Neural progenitor cell (in vitro differentiated cells): ENCODE measurements around the gene MKS1. TPM values are rescaled to one million over a fixed set of nuclear protein-coding genes. Genes with fewer than 3 reads are reported as not detected.
A peak's percentile ranks its signal among the peaks of the same experiment; 100 is the strongest.

Experiments
- DNase-seq: peaks from one replicate; pipeline ENCODE4 v3.0.0-alpha.2; 2016; ENCODE audit warnings: low spot score
- H2AFZ ChIP-seq: fragments of 200-600 bp; sonication (generic); replicated peaks from 2 replicates; pipeline ENCODE4 v1.6.1; 2016; ENCODE audit warnings: antibody characterized with exemption
- H3F3A ChIP-seq: fragments of 200-600 bp; sonication (generic); 2 replicates; pipeline ENCODE4 v1.6.1; 2016; ENCODE audit warnings: antibody characterized with exemption, low read depth
- H3K27ac ChIP-seq: fragments of 200-600 bp; sonication (generic); 2 replicates; pipeline ENCODE4 v1.5.1; 2016; ENCODE audit warnings: mild to moderate bottlenecking
- H3K27me3 ChIP-seq: fragments of 200-600 bp; sonication (generic); 2 replicates; pipeline ENCODE4 v1.6.1; 2016; ENCODE audit warnings: mild to moderate bottlenecking, moderate library complexity
- H3K36me3 ChIP-seq: fragments of 200-600 bp; sonication (generic); 2 replicates; pipeline ENCODE4 v1.5.1; 2016
- H3K4me1 ChIP-seq: fragments of 200-600 bp; sonication (generic); 2 replicates; pipeline ENCODE4 v1.6.1; 2016; ENCODE audit warnings: mixed run types
- H3K4me2 ChIP-seq: fragments of 200-600 bp; sonication (generic); 2 replicates; pipeline ENCODE4 v1.6.1; 2016
- H3K4me3 ChIP-seq: fragments of 200-600 bp; sonication (generic); 2 replicates; pipeline ENCODE4 v1.5.1; 2016
- H3K79me2 ChIP-seq: fragments of 200-600 bp; sonication (generic); 2 replicates; pipeline ENCODE4 v1.6.1; 2016; ENCODE audit warnings: low read depth
- H3K9ac ChIP-seq: fragments of 200-600 bp; sonication (generic); 2 replicates; pipeline ENCODE4 v1.6.1; 2016
- H3K9me3 ChIP-seq: fragments of 200-600 bp; sonication (generic); 2 replicates; pipeline ENCODE4 v1.5.1; 2016; ENCODE audit warnings: low read depth
- H4K20me1 ChIP-seq: fragments of 200-600 bp; sonication (generic); 2 replicates; pipeline ENCODE4 v1.6.1; 2016; ENCODE audit warnings: low read depth
- H3K27ac Mint-ChIP-seq: 3 replicates; pipeline ENCODE4 v1.8.0; 2021; ENCODE audit warnings: mixed read lengths
- H3K27me3 Mint-ChIP-seq: 2 replicates; pipeline ENCODE4 v1.8.0; 2022; ENCODE audit warnings: low read depth, mild to moderate bottlenecking, inconsistent platforms, moderate library complexity, mixed read lengths; ENCODE audit not compliant: insufficient read depth
- H3K36me3 Mint-ChIP-seq: 3 replicates; pipeline ENCODE4 v1.8.0; 2021; ENCODE audit warnings: mixed read lengths
- H3K4me1 Mint-ChIP-seq: 3 replicates; pipeline ENCODE4 v1.8.0; 2021; ENCODE audit warnings: mixed read lengths
- H3K4me3 Mint-ChIP-seq: 3 replicates; pipeline ENCODE4 v1.8.0; 2021; ENCODE audit warnings: mild to moderate bottlenecking, moderate library complexity, mixed read lengths
- H3K9me3 Mint-ChIP-seq: 3 replicates; pipeline ENCODE4 v1.8.0; 2020; ENCODE audit warnings: mixed read lengths
- CTCF ChIP-seq: fragments of 200-600 bp; sonication (generic); IDR thresholded peaks from 2 replicates; pipeline ENCODE4 v1.5.1; 2017; ENCODE audit warnings: antibody characterized with exemption, mild to moderate bottlenecking
- EZH2 ChIP-seq: fragments of 200-600 bp; sonication (generic); IDR thresholded peaks from 2 replicates; pipeline ENCODE4 v1.6.1; 2017; ENCODE audit warnings: antibody characterized with exemption, mild to moderate bottlenecking, moderate library complexity
- EZH2phosphoT487 ChIP-seq: fragments of 200-600 bp; sonication (generic); IDR thresholded peaks from 2 replicates; pipeline ENCODE4 v1.6.1; 2017; ENCODE audit warnings: antibody characterized with exemption
- total RNA-seq: library from RNA; depleted of rRNA; stranded (reverse); fragments of >200 nt; gene quantifications from 2 replicates; pipeline ENCODE4 v1.2.3, GENCODE V29; 2015; ENCODE audit warnings: low replicate concordance

Gene MKS1
- total RNA-seq, 1 donor from 2014 or later: 25.8 TPM

GRCh38 chr17:58176200-58176599 lies 42.9 kb downstream of the MKS1 start:
- Histone ChIP-seq H3K9me3 (no peaks in the 10 kb centered on the region), H3K4me1 (no peaks in the 10 kb centered on the region), H2AFZ (no peak overlapping the region), H3F3A (no peaks in the 10 kb centered on the region), H3K79me2 (no peaks in the 10 kb centered on the region), H3K27ac (no peak overlapping the region), H3K36me3 (no peaks in the 10 kb centered on the region), H4K20me1 (peaks cover 12% of the 10 kb centered on the region), H3K9ac (no peak overlapping the region), H3K4me3 (no peak overlapping the region), H3K4me2 (no peak overlapping the region), H3K27me3 (peaks cover 24% of the 10 kb centered on the region)
- TF ChIP-seq EZH2phosphoT487: no peak
- TF ChIP-seq CTCF: no peak
- no peak for TF ChIP-seq EZH2
- no peak overlapping the region for H3K4me3 Mint-ChIP-seq
- H3K27me3 Mint-ChIP-seq: peaks cover 11% of the 10 kb centered on the region
- peak; percentile 34 for DNase-seq
- no peaks in the 10 kb centered on the region for H3K4me1 Mint-ChIP-seq
- no peaks in the 10 kb centered on the region for H3K9me3 Mint-ChIP-seq
- no peaks in the 10 kb centered on the region for H3K36me3 Mint-ChIP-seq
- H3K27ac Mint-ChIP-seq: no peak overlapping the region

- H4K20me1 ChIP-seq: peaks cover 12% of the 10 kb centered on the region
- no peak for DNase-seq
- no peak overlapping the region for H3K4me3 Mint-ChIP-seq
- H3K36me3 Mint-ChIP-seq: no peaks in the 10 kb centered on the region
- H3K4me1 Mint-ChIP-seq: no peaks in the 10 kb centered on the region
- no peak overlapping the region for H3K27ac Mint-ChIP-seq
- no peak overlapping the region for H3K4me2 ChIP-seq
- H3K36me3 ChIP-seq: no peaks in the 10 kb centered on the region
- H3K4me3 ChIP-seq: no peak overlapping the region
- H3F3A ChIP-seq: no peaks in the 10 kb centered on the region
- peaks cover 36% of the 10 kb centered on the region for H3K27me3 ChIP-seq
- no peaks in the 10 kb centered on the region for H3K79me2 ChIP-seq
- H3K9ac ChIP-seq: no peak overlapping the region
- TF ChIP-seq EZH2: no peak
- TF ChIP-seq EZH2phosphoT487: no peak
- no peak for TF ChIP-seq CTCF
- no peak overlapping the region for H3K27ac ChIP-seq
- H2AFZ ChIP-seq: no peak overlapping the region
- no peaks in the 10 kb centered on the region for H3K9me3 ChIP-seq
- H3K4me1 ChIP-seq: no peaks in the 10 kb centered on the region
- no peaks in the 10 kb centered on the region for H3K9me3 Mint-ChIP-seq
- peaks cover 9% of the 10 kb centered on the region for H3K27me3 Mint-ChIP-seq
Measured at GRCh38 chr17:58174871-58175270, 44.2 kb downstream of the MKS1 start.

- no peak overlapping the region for H2AFZ ChIP-seq
- peaks cover 10% of the 10 kb centered on the region for H3K27me3 Mint-ChIP-seq
Measured at GRCh38 chr17:58172369-58173071, 46.5 kb downstream of the MKS1 start.

More at GRCh38 chr17:58172369-58173071, 46.5 kb downstream of the MKS1 start:
- TF ChIP-seq CTCF (peak; percentile 60), EZH2phosphoT487 (no peak)
- Histone ChIP-seq H3K79me2 (no peaks in the 10 kb centered on the region), H4K20me1 (peaks cover 12% of the 10 kb centered on the region), H3K27me3 (peaks cover 60% of the 10 kb centered on the region), H3K9ac (no peak overlapping the region), H3K4me1 (no peaks in the 10 kb centered on the region), H3K4me3 (no peak overlapping the region), H3F3A (no peaks in the 10 kb centered on the region), H3K27ac (no peak overlapping the region), H3K36me3 (no peaks in the 10 kb centered on the region), H3K4me2 (no peak overlapping the region), H3K9me3 (no peaks in the 10 kb centered on the region)
- DNase-seq: peak; percentile 64
- Mint-ChIP-seq H3K4me3 (no peak overlapping the region), H3K27ac (no peak overlapping the region), H3K9me3 (no peaks in the 10 kb centered on the region), H3K4me1 (no peaks in the 10 kb centered on the region), H3K36me3 (no peaks in the 10 kb centered on the region)
